WI38 (cell line): Measurements from ENCODE around the gene TMEM59.

ENCODE experiments used
- H3K4me3 ChIP-seq: 2 replicates; pipeline ENCODE4 v1.5.1; 2011; ENCODE audit warnings: low read depth, mild to moderate bottlenecking, control low read depth, low read length
- CTCF ChIP-seq: IDR thresholded peaks from 2 replicates; pipeline ENCODE4 v1.5.1; 2012; ENCODE audit warnings: low read depth, mild to moderate bottlenecking, control low read depth, low read length

Gene TMEM59

GRCh38 chr1:54016343-54017282, 36.4 kb downstream of the TMEM59 start:
- no peak for TF ChIP-seq CTCF

GRCh38 chr1:54014009-54014629, 38.9 kb downstream of the TMEM59 start:
- TF ChIP-seq CTCF, result no peak
- H3K4me3 ChIP-seq, result no peak overlapping the region

More at GRCh38 chr1:54016343-54017282, 36.4 kb downstream of the TMEM59 start:
- H3K4me3 ChIP-seq, result no peak overlapping the region

GRCh38 chr1:54013393-54014008, 39.5 kb downstream of the TMEM59 start:
- no peak for TF ChIP-seq CTCF
- no peak overlapping the region for H3K4me3 ChIP-seq

GRCh38 chr1:54012863-54013262, 40.1 kb downstream of the TMEM59 start:
- H3K4me3 ChIP-seq, result no peak overlapping the region
- TF ChIP-seq CTCF, result no peak

- H3K4me3 ChIP-seq, result no peak overlapping the region
- no peak for TF ChIP-seq CTCF
Observed at GRCh38 chr1:54012008-54012325, 41.0 kb downstream of the TMEM59 start.

- TF ChIP-seq CTCF, result no peak
Observed at GRCh38 chr1:54011316-54012007, 41.5 kb downstream of the TMEM59 start.

More at GRCh38 chr1:54011316-54012007, 41.5 kb downstream of the TMEM59 start:
- H3K4me3 ChIP-seq, result no peak overlapping the region
